Globus pallidus (tissue), 1 donor: ENCODE measurements around the gene GPR18.

Source experiments
- DNase-seq: peaks from one replicate; pipeline ENCODE4 v3.0.0-alpha.2; 2015; ENCODE audit warnings: low spot score

GPR18 gene

GRCh38 chr13:99208185-99208584 is 50.0 kb downstream of the GPR18 start:
- no peak for DNase-seq

- DNase-seq: no peak
Observed at GRCh38 chr13:99207511-99207910, 50.7 kb downstream of the GPR18 start.

- DNase-seq: no peak
Observed at GRCh38 chr13:99206873-99207272, 51.3 kb downstream of the GPR18 start.

GRCh38 chr13:99206226-99206625 is 52.0 kb downstream of the GPR18 start:
- DNase-seq: no peak

- DNase-seq: no peak
Observed at GRCh38 chr13:99205621-99206220, 52.5 kb downstream of the GPR18 start.
